Choroid plexus epithelial cell (primary cell): ENCODE results near the gene ZNF263.

Experiments
- DNase-seq: peaks from one replicate; pipeline ENCODE4 v3.0.0-alpha.2; 2010; ENCODE audit warnings: low read depth
- H3K4me3 ChIP-seq: 2 replicates; pipeline ENCODE4 v1.5.1; 2011; ENCODE audit warnings: low read depth, mild to moderate bottlenecking, control low read depth, low read length, moderate library complexity
- CTCF ChIP-seq: conservative IDR thresholded peaks from 2 replicates; pipeline ENCODE4 v1.5.1; 2011; ENCODE audit warnings: low read depth, mild to moderate bottlenecking, control low read depth, inconsistent platforms, low read length, moderate library complexity

Gene ZNF263

DNA sequence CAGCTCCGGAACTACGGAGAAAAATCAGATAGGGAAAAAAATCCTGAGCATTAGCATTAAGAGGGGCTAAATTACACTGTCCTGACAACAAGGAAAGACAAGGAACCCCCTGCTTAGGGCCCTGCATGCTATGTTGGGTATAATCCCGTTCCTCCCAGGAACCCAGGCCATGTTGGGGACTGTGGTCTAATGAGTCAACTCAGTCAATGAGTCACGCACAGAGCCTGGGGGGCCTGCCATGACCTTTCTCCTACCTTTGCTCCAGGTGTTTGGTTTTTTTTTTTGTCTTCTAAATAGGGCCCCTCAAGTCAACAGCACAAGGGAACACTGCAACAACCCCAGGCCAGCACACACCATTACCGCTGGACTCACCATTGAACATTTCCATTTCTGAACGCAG, 39.4 kb upstream of the ZNF263 start:
- no peak for DNase-seq
- no peak overlapping the region for H3K4me3 ChIP-seq
- TF ChIP-seq CTCF, result no peak

- no peak for TF ChIP-seq CTCF
- H3K4me3 ChIP-seq, result no peak overlapping the region
- no peak for DNase-seq
These were observed 37.3 kb upstream of the ZNF263 start for GRCh38 chr16:3246002-3246401.

GRCh38 chr16:3246876-3247275, 36.4 kb upstream of the ZNF263 start:
- no peak for DNase-seq
- H3K4me3 ChIP-seq, result no peak overlapping the region
- no peak for TF ChIP-seq CTCF

- H3K4me3 ChIP-seq, result no peak overlapping the region
- TF ChIP-seq CTCF, result no peak
- no peak for DNase-seq
These were observed 34.7 kb upstream of the ZNF263 start for GRCh38 chr16:3248596-3248995.

DNA sequence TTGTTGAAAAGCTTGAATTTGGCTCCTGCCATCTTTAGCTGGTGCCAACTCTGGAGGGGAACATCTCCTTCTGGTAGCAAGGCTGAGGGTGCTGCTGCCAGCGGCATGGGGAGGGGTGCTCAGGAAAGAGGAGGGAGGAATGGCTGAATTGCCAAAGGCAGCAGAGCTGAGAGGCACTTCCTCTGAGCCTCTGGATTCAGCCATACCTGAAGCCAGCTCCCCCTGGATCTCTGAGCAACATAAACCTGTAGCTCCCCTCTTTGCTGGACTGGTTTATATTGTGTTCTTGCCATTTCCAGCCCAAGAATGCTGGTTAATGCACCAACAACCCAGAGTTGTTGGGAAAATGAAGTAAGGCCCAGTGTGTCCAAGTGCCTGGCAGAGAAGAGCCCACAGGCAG, 34.3 kb upstream of the ZNF263 start:
- no peak for DNase-seq
- TF ChIP-seq CTCF, result no peak
- H3K4me3 ChIP-seq, result no peak overlapping the region

GRCh38 chr16:3249451-3249850, 33.8 kb upstream of the ZNF263 start:
- TF ChIP-seq CTCF, result no peak
- DNase-seq, result no peak
- no peak overlapping the region for H3K4me3 ChIP-seq

GRCh38 chr16:3252967-3253366, 30.3 kb upstream of the ZNF263 start:
- no peak for DNase-seq
- H3K4me3 ChIP-seq, result no peak overlapping the region
- TF ChIP-seq CTCF, result no peak
